ENCODE measurements around the gene PHF14. TPM values are rescaled to one million over a fixed set of nuclear protein-coding genes. Genes with fewer than 3 reads are reported as not detected.
A peak's percentile ranks its signal among the peaks of the same experiment; 100 is the strongest.

The PHF14 gene
- polyA plus RNA-seq, 1 donor, result 31.6 TPM

GRCh38 chr7:11203683-11204082 is 230.0 kb downstream of the PHF14 start:
- Histone ChIP-seq H3K4me3 (ENCODE audit: low read length) (no peak overlapping the region), H3K27me3 (ENCODE audit: control insufficient read depth, insufficient read depth, low read length) (no peaks in the 10 kb centered on the region), H3K27ac (ENCODE audit: low read length) (no peak overlapping the region), H3K36me3 (ENCODE audit: control insufficient read depth, insufficient read depth, low read length) (no peaks in the 10 kb centered on the region), H3K9me3 (ENCODE audit: control insufficient read depth, low read depth, low read length) (no peaks in the 10 kb centered on the region), H3K4me1 (ENCODE audit: control insufficient read depth, insufficient read depth, low read length) (no peaks in the 10 kb centered on the region)
- no peak for DNase-seq
- no CpG with 5 or more reads among the region's 3 CpGs for WGBS (ENCODE audit: insufficient coverage, low lambda C conversion rate)

GRCh38 chr7:11206177-11206899 is 232.7 kb downstream of the PHF14 start:
- Histone ChIP-seq H3K4me1 (ENCODE audit: control insufficient read depth, insufficient read depth, low read length) (no peaks in the 10 kb centered on the region), H3K27ac (ENCODE audit: low read length) (no peak overlapping the region), H3K27me3 (ENCODE audit: control insufficient read depth, insufficient read depth, low read length) (no peaks in the 10 kb centered on the region), H3K36me3 (ENCODE audit: control insufficient read depth, insufficient read depth, low read length) (no peaks in the 10 kb centered on the region), H3K9me3 (ENCODE audit: control insufficient read depth, low read depth, low read length) (no peaks in the 10 kb centered on the region), H3K4me3 (ENCODE audit: low read length) (no peak overlapping the region)
- DNase-seq, result no peak
- WGBS (ENCODE audit: insufficient coverage, low lambda C conversion rate), result 60% methylated on average over 1 of the region's 4 CpGs

- no peaks in the 10 kb centered on the region for H3K36me3 ChIP-seq (ENCODE audit: control insufficient read depth, insufficient read depth, low read length)
- no peaks in the 10 kb centered on the region for H3K4me1 ChIP-seq (ENCODE audit: control insufficient read depth, insufficient read depth, low read length)
- H3K27me3 ChIP-seq (ENCODE audit: control insufficient read depth, insufficient read depth, low read length), result no peaks in the 10 kb centered on the region
- no peak for DNase-seq
- no peak overlapping the region for H3K4me3 ChIP-seq (ENCODE audit: low read length)
- WGBS (ENCODE audit: insufficient coverage, low lambda C conversion rate), result 100% methylated on average over 1 of the region's 3 CpGs
- H3K27ac ChIP-seq (ENCODE audit: low read length), result no peak overlapping the region
- no peaks in the 10 kb centered on the region for H3K9me3 ChIP-seq (ENCODE audit: control insufficient read depth, low read depth, low read length)
Measured at GRCh38 chr7:11207565-11207964, 233.9 kb downstream of the PHF14 start.

- Histone ChIP-seq H3K36me3 (ENCODE audit: control insufficient read depth, insufficient read depth, low read length) (no peaks in the 10 kb centered on the region), H3K4me1 (ENCODE audit: control insufficient read depth, insufficient read depth, low read length) (no peaks in the 10 kb centered on the region), H3K4me3 (ENCODE audit: low read length) (no peak overlapping the region), H3K27ac (ENCODE audit: low read length) (no peak overlapping the region), H3K27me3 (ENCODE audit: control insufficient read depth, insufficient read depth, low read length) (no peaks in the 10 kb centered on the region), H3K9me3 (ENCODE audit: control insufficient read depth, low read depth, low read length) (no peaks in the 10 kb centered on the region)
- 80% methylated on average over 1 of the region's 5 CpGs for WGBS (ENCODE audit: insufficient coverage, low lambda C conversion rate)
- DNase-seq, result no peak
Measured at GRCh38 chr7:11208883-11209465, 235.3 kb downstream of the PHF14 start.

GRCh38 chr7:11210374-11210773 is 236.7 kb downstream of the PHF14 start:
- no peak for DNase-seq
- Histone ChIP-seq H3K4me3 (ENCODE audit: low read length) (no peak overlapping the region), H3K27ac (ENCODE audit: low read length) (no peak overlapping the region), H3K9me3 (ENCODE audit: control insufficient read depth, low read depth, low read length) (no peaks in the 10 kb centered on the region), H3K4me1 (ENCODE audit: control insufficient read depth, insufficient read depth, low read length) (no peaks in the 10 kb centered on the region), H3K36me3 (ENCODE audit: control insufficient read depth, insufficient read depth, low read length) (no peaks in the 10 kb centered on the region), H3K27me3 (ENCODE audit: control insufficient read depth, insufficient read depth, low read length) (no peaks in the 10 kb centered on the region)
- 100% methylated on average over 1 of the region's 2 CpGs for WGBS (ENCODE audit: insufficient coverage, low lambda C conversion rate)

- Histone ChIP-seq H3K27ac (ENCODE audit: low read length) (no peak overlapping the region), H3K4me1 (ENCODE audit: control insufficient read depth, insufficient read depth, low read length) (no peaks in the 10 kb centered on the region), H3K4me3 (ENCODE audit: low read length) (no peak overlapping the region), H3K36me3 (ENCODE audit: control insufficient read depth, insufficient read depth, low read length) (no peaks in the 10 kb centered on the region), H3K9me3 (ENCODE audit: control insufficient read depth, low read depth, low read length) (no peaks in the 10 kb centered on the region), H3K27me3 (ENCODE audit: control insufficient read depth, insufficient read depth, low read length) (no peaks in the 10 kb centered on the region)
- DNase-seq, result peak; percentile 47 to 50
- no CpG with 5 or more reads among the region's 4 CpGs for WGBS (ENCODE audit: insufficient coverage, low lambda C conversion rate)
Measured at GRCh38 chr7:11212080-11212711, 238.5 kb downstream of the PHF14 start.

- H3K27me3 ChIP-seq (ENCODE audit: control insufficient read depth, insufficient read depth, low read length), result no peaks in the 10 kb centered on the region
- H3K4me1 ChIP-seq (ENCODE audit: control insufficient read depth, insufficient read depth, low read length), result no peaks in the 10 kb centered on the region
- H3K36me3 ChIP-seq (ENCODE audit: control insufficient read depth, insufficient read depth, low read length), result no peaks in the 10 kb centered on the region
- no CpG with 5 or more reads among the region's 1 CpG for WGBS (ENCODE audit: insufficient coverage, low lambda C conversion rate)
- no peak overlapping the region for H3K27ac ChIP-seq (ENCODE audit: low read length)
- H3K9me3 ChIP-seq (ENCODE audit: control insufficient read depth, low read depth, low read length), result no peaks in the 10 kb centered on the region
- no peak for DNase-seq
- no peak overlapping the region for H3K4me3 ChIP-seq (ENCODE audit: low read length)
Measured at GRCh38 chr7:11212816-11213215, 239.1 kb downstream of the PHF14 start.

- Histone ChIP-seq H3K36me3 (ENCODE audit: control insufficient read depth, insufficient read depth, low read length) (no peaks in the 10 kb centered on the region), H3K4me3 (ENCODE audit: low read length) (no peak overlapping the region), H3K4me1 (ENCODE audit: control insufficient read depth, insufficient read depth, low read length) (no peaks in the 10 kb centered on the region), H3K9me3 (ENCODE audit: control insufficient read depth, low read depth, low read length) (no peaks in the 10 kb centered on the region), H3K27me3 (ENCODE audit: control insufficient read depth, insufficient read depth, low read length) (no peaks in the 10 kb centered on the region), H3K27ac (ENCODE audit: low read length) (no peak overlapping the region)
- WGBS (ENCODE audit: insufficient coverage, low lambda C conversion rate), result no CpG with 5 or more reads among the region's 1 CpG
- DNase-seq, result peak; percentile 24 to 55
Measured at GRCh38 chr7:11213266-11213665, 239.6 kb downstream of the PHF14 start.

- Histone ChIP-seq H3K36me3 (ENCODE audit: control insufficient read depth, insufficient read depth, low read length) (no peaks in the 10 kb centered on the region), H3K27ac (ENCODE audit: low read length) (no peak overlapping the region), H3K4me3 (ENCODE audit: low read length) (no peak overlapping the region), H3K9me3 (ENCODE audit: control insufficient read depth, low read depth, low read length) (no peaks in the 10 kb centered on the region), H3K27me3 (ENCODE audit: control insufficient read depth, insufficient read depth, low read length) (no peaks in the 10 kb centered on the region), H3K4me1 (ENCODE audit: control insufficient read depth, insufficient read depth, low read length) (no peaks in the 10 kb centered on the region)
- no CpG with 5 or more reads among the region's 2 CpGs for WGBS (ENCODE audit: insufficient coverage, low lambda C conversion rate)
- DNase-seq, result no peak
Measured at GRCh38 chr7:11216276-11216675, 242.6 kb downstream of the PHF14 start.

GRCh38 chr7:11217848-11218565 is 244.3 kb downstream of the PHF14 start:
- no peaks in the 10 kb centered on the region for H3K36me3 ChIP-seq (ENCODE audit: control insufficient read depth, insufficient read depth, low read length)
- H3K4me3 ChIP-seq (ENCODE audit: low read length), result no peak overlapping the region
- no peaks in the 10 kb centered on the region for H3K27me3 ChIP-seq (ENCODE audit: control insufficient read depth, insufficient read depth, low read length)
- DNase-seq, result no peak
- no peak overlapping the region for H3K27ac ChIP-seq (ENCODE audit: low read length)
- 90% methylated on average over 4 of the region's 6 CpGs for WGBS (ENCODE audit: insufficient coverage, low lambda C conversion rate)
- H3K4me1 ChIP-seq (ENCODE audit: control insufficient read depth, insufficient read depth, low read length), result no peaks in the 10 kb centered on the region
- no peaks in the 10 kb centered on the region for H3K9me3 ChIP-seq (ENCODE audit: control insufficient read depth, low read depth, low read length)

Data from large intestine (tissue), 3 donors.